ENCODE data around the gene HBM.
"Not testable (repeated sequence)": the region's sequence is repeated elsewhere in the genome, so short reads cannot be mapped to it uniquely, and the experiment has no call there.

HBM gene

DNA sequence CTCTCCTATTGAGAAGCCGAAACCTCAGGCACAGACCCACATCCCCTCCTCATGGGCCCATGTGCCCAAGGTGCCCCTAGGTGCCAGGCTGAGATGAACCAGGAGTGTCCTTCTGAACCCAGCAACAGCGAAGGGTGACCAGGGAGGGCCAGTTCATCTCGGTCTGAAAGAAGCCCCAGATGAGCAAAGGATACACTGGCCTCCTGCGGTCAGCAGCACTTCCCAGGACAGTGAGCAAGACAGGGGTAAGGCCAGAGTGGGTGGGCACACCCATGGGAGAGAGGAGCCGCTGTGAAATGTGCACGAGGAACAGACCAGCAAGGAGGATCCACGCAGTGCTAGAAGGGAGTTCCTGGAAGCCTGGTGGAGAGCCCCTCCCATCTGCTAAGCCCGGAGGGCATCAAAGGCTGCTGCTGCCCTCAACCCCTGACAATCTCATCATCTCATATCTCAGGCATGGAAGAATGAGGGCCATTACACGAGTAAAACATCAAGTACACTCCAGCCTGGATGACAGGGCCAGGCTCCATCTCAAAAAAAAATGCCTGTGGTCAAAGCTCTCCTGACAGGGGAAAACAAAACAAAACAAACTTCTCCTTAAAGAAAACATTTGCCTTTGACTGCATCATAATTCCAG is 16.6 kb upstream of the HBM start:
- no peak for DNase-seq

DNA sequence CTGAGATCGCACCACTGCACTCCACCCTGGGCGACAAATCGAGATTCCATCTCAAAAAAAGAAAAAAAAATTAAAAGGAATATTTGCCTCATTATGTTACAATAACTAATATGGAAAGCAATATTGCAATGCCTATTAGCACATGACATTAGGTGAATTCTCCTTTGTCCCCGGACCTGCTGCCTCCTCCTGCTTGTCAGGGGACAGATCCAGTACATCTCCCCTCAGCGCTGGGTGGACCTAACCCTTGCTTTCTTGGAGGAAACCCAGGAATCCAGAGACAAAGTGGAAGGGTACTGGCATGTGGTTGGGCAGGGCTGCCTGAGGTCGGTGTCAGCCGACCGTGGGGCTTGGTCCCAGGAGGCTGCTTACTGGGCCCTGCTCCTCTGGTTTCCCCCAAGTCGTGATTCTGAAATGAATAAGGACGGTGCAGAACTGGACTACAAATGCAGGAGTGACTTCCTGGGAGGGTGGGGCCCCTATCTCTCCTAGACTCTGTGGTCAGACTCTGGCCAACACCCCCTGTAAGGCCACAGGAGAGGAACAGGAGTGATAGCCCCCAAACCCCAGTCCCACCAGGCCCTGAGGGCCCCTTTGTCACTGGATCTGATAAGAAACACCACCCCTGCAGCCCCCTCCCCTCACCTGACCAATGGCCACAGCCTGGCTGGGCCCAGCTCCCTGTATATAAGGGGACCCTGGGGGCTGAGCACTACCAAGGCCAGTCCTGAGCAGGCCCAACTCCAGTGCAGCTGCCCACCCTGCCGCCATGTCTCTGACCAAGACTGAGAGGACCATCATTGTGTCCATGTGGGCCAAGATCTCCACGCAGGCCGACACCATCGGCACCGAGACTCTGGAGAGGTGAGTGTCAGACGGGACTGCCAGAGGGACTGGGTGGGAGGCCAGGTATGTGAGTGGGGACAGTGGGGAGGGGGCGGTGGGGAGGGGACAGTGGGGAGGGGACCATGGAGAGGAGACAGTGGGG is 13.3 kb upstream of the HBM start, which contains the start of gene HBZ:
Gene HBZ (plus strand): TSS at position 504 of the 988 bp plus-strand sequence. CDS start 266 bp downstream, at position 770.
- no peak for DNase-seq

DNA sequence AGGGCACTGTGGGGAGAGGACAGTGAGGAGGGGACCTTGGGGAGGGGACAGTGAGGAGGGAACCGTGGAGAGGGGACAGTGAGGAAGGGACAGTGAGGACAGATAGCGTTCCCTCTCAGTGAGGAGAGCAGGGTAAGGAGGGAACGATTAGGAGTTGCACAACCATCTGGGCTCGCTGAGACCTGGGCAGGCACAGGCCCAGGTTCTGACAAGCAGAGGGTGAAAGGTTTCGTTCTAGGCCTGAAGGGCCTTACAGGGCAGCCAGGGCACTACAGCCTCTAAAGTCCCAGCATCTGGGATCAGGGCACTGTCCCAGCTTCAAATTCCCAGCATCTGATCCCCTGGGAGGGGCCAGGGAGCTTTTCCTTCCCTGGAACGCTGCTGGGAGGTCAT is 12.7 kb upstream of the HBM start:
- not testable (repeated sequence) for DNase-seq

DNA sequence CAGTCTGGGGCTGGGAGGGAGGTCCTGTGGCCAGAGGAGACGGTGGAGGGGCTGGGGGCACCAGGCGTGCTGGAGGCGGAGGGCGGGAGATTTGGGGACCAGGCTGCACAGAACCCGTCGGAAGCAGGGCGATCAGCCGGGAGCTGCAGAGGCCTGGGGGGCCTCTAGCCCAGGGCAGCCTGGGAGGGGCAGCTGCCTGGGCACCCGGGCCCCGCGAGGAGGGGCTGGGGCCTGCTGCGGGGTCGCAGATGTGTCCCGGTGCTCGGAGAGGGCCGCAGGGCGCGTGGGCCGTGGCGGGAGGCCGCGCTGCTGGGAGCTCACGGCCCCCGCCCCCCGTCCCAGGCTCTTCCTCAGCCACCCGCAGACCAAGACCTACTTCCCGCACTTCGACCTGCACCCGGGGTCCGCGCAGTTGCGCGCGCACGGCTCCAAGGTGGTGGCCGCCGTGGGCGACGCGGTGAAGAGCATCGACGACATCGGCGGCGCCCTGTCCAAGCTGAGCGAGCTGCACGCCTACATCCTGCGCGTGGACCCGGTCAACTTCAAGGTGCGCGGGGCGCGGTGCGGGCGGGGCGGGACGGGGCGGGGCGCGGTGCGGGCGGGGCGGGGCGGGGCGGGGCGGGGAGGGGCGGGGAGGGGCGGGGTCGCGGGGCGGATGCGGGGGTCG is 12.1 kb upstream of the HBM start:
- DNase-seq, result not testable (repeated sequence)

DNA sequence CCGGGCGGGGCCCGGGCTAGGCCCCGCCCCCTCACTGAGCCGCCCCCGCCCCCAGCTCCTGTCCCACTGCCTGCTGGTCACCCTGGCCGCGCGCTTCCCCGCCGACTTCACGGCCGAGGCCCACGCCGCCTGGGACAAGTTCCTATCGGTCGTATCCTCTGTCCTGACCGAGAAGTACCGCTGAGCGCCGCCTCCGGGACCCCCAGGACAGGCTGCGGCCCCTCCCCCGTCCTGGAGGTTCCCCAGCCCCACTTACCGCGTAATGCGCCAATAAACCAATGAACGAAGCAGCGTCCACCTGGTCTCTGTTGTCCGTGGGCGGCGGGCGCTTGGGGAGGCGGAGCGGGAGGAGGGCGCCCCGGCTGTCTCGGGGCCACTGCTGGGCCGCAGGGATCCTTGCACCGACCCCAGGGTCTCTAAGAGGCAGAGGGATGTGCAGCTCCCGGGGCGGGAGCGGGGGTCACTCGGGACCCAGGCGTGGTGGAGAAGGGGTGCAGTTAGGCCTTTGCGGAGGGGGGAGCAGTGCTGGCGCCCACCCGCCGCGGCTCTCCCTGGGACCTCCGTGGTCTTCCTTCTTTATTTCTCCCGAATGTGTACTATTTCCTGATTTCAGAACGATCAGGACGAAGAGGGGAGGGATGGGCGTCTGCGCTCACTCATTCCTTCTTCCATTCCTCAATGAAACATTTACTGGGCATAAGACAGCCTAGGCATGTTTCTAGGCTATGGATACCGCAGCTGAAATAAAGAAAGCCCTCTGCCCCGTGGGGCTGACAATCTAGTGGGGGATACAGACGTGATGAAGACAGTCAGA is 11.4 kb upstream of the HBM start:
- DNase-seq, result no peak

DNA sequence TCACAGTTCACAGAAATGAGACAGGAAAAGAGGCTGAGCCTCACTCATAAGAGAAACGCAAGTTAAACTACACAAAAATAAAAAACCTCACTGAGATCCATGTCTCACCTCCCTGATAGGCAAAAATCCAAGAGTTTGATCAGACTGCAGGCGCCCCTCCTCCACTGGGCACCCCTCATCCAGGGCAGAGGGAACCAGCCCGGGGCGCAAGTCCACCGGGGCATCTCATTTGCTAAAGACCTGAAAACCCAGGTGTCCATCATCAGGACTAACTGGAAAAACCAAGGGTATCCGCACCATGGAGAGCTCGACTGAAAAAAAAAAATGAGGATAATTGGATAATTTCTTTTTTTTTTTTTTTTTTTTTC is 10.8 kb upstream of the HBM start:
- no peak for DNase-seq

DNA sequence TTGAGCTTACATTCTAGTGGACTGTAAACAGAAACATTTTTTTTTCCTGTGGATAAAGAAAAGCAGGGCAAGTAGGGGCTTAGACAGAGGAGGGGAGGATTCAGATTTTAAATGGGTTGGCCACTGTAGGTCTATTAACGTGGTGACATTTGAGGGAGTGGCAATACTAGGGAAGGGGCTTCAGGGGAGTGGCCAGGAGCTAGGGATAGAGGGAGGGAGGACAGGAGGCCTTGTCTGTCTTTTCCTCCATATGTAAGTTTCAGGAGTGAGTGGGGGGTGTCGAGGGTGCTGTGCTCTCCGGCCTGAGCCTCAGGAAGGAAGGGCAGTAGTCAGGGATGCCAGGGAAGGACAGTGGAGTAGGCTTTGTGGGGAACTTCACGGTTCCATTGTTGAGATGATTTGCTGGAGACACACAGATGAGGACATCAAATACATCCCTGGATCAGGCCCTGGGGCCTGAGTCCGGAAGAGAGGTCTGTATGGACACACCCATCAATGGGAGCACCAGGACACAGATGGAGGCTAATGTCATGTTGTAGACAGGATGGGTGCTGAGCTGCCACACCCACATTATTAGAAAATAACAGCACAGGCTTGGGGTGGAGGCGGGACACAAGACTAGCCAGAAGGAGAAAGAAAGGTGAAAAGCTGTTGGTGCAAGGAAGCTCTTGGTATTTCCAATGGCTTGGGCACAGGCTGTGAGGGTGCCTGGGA is 6.5 kb upstream of the HBM start:
- no peak for DNase-seq

DNA sequence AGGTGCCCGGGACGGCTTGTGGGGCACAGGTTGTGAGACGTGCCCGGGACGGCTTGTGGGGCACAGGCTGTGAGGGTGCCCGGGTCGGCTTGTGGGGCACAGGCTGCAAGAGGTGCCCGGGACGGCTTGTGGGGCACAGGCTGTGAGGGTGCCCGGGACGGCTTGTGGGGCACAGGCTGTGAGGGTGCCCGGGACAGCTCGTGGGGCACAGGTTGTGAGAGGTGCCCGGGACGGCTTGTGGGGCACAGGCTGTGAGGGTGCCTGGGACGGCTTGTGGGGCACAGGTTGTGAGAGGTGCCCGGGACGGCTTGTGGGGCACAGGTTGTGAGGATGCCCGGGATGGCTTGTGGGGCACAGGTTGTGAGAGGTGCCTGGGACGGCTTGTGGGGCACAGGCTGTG is 5.5 kb upstream of the HBM start:
- not testable (repeated sequence) for DNase-seq

DNA sequence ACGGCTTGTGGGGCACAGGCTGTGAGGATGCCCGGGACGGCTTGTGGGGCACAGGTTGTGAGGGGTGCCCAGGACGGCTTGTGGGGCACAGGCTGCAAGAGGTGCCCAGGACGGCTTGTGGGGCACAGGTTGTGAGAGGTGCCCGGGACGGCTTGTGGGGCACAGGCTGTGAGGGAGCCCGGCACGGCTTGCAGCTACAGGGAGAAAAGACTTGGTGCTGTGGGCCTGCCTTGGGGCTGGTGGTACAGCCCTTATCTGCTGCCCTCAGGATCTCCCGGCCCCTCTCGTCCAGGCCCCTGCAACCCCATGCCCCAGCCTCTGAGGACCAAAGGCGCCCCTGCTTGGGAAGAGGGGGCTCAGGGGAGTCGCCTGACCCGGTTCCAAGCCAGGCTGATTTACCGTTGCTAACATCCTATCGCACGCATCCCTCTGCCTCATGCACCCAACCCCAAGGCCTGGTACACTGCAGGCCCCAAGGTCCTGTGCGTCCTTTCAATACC is 5.0 kb upstream of the HBM start:
- DNase-seq, result no peak

DNA sequence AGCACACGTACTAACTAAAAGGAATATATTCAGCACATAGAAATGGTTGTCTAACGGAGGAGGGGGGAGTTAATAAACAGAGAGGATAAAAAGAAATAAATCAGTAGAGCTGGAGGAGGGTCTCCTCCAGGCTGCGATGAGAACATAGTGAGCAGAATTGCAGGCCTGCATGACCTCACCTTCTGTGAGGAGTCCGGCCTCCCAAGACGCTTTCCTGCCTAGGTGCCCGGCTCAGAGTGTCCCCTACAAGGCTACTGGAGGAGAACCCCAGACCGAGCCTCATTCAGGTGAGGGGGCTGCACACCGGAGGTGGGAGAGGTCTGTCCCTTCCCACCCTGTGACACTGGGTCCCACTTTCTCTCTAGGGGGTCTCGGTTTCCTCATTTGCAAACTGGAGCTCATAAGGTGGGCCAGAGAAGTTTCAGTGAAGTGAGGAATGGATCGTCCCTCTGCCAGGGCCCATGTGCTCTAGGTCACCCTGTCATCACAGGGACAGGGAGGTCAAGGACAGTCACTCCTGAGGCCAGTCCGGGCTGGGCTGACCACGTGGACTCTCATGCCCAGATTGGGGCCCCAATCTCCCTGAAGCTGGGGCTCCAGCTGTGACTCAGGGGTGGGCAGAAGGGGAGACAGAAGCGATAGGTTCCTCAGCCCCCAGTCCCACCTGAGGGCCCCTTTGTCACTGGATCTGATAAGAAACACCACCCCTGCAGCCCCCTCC is 3.3 kb upstream of the HBM start:
- no peak for DNase-seq

DNA sequence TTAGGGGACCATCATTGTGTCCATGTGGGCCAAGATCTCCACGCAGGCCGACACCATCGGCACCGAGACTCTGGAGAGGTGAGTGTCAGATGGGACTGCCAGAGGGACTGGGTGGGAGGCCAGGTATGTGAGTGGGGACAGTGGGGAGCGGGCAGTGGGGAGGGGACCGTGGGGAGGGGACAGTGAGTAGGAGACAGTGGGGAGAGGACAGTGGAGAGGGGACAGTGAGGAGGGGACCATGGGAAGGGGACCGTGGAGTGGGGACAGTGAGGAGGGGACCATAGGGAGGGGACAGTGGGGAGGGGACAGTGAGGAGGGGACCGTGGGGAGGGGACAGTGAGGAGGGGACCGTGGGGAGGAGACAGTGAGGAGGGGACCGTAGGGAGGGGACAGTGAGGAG is 2.6 kb upstream of the HBM start:
- not testable (repeated sequence) for DNase-seq

DNA sequence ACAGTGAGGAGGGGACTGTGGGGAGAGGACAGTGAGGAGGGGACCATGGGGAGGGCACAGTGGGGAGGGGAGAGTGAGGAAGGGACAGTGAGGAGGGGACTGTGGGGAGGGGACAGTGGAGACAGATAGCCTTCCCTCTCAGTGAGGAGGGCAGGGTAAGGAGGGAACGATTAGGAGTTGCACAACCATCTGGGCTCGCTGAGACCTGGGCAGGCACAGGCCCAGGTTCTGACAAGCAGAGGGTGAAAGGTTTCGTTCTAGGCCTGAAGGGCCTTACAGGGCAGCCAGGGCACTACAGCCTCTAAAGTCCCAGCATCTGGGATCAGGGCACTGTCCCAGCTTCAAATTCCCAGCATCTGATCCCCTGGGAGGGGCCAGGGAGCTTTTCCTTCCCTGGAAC is 2.1 kb upstream of the HBM start:
- not testable (repeated sequence) for DNase-seq

DNA sequence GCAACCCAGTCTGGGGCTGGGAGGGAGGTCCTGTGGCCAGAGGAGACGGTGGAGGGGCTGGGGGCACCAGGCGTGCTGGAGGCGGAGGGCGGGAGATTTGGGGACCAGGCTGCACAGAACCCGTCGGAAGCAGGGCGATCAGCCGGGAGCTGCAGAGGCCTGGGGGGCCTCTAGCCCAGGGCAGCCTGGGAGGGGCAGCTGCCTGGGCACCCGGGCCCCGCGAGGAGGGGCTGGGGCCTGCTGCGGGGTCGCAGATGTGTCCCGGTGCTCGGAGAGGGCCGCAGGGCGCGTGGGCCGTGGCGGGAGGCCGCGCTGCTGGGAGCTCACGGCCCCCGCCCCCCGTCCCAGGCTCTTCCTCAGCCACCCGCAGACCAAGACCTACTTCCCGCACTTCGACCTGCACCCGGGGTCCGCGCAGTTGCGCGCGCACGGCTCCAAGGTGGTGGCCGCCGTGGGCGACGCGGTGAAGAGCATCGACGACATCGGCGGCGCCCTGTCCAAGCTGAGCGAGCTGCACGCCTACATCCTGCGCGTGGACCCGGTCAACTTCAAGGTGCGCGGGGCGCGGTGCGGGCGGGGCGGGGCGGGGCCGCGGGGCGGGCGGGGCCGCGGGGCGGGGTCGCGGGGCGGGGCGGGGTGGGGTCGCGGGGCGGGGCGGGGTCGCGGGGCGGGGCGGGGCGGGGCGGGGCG is 1.5 kb upstream of the HBM start:
- not testable (repeated sequence) for DNase-seq

DNA sequence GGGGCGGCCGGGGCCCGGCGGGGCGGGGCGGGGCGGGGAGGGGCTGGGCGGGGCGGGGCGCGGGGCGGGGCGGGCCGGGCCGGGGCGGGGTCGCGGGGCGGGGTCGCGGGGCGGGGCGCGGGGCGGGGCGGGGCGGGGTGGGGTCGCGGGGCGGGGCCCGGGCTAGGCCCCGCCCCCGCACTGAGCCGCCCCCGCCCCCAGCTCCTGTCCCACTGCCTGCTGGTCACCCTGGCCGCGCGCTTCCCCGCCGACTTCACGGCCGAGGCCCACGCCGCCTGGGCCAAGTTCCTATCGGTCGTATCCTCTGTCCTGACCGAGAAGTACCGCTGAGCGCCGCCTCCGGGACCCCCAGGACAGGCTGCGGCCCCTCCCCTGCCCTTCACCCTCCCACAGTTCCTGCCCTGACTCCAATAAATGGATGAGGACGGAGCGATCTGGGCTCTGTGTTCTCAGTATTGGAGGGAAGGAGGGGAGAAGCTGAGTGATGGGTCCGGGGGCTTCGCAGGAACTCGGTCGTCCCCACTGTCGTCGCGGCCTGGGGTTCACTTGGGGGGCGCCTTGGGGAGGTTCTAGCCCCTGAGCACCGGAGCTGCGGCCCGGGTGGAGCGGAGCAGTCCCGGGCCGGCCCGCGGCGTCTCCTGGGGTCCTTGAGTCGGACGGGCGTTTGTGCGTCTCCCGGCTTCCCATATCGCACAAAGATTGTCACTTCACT is 795 bp upstream of the HBM start:
- DNase-seq, result no peak

DNA sequence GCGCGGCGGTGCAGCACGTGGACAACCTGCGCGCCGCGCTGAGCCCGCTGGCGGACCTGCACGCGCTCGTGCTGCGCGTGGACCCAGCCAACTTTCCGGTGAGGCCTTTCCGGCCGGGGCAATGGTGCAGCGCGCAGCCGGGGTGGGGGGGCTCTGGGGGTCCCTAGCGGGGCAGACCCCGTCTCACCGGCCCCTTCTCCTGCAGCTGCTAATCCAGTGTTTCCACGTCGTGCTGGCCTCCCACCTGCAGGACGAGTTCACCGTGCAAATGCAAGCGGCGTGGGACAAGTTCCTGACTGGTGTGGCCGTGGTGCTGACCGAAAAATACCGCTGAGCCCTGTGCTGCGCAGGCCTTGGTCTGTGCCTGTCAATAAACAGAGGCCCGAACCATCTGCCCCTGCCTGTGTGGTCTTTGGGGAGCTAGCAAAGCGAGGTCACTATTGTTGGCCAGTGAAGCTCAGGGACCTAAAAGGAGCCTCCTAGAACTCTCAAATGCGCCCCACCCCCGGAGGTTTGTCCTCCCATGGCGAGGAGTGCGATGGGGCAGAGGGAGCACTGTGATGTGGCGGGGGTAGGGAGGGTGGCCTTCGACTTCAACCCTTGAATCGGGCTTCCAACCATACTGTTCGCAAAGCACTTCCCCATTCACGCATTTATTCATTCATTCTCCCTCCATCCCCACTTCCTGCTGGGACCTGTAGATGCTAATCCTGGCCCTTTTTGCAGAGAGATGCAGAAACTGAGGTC is 770 bp downstream of the HBM start:
- DNase-seq, result no peak

DNA sequence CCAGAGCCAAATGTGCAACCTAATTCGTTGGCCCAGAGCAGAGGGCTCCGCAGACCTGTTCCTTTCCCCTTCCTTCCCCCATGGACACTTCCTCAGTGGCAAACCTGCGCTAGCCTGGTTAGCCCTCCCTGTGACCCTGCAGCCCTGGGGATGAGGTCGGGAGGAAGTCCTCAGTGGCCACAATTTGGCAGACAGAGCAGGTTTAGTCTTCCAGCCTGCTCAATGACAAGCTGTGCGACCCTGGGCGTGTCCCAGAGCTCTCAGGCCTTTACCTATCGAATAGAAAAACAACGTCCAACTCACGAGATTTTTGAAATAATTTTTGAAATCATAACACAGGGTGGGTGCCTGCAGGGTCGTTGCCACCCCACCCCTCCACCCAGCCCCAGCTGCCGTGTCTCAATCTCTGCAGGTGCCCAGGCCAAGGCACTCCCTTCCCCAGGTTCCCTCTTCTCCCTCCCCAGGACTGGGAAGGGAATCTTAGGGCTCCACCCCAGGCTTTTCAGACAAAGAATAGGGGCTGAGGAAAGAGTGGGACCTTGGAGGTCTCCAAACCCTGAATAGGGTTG is 1.4 kb downstream of the HBM start:
- DNase-seq, result no peak

DNA sequence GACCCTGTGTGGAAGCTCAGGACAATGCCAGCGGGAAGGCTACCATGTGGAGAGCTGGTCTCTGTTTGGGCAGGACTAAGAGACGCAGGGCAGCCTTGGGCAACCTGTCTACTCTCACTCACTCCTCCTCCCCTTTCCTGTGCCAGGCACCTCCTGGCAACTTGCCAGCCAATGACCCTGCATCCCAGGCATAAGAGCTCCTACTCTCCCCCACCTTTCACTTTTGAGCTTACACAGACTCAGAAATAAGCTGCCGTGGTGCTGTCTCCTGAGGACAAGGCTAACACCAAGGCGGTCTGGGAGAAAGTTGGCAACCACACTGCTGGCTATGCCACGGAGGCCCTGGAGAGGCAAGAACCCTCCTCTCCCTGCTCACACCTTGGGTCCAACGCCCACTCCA is 2.6 kb downstream of the HBM start:
- DNase-seq, result no peak

DNA sequence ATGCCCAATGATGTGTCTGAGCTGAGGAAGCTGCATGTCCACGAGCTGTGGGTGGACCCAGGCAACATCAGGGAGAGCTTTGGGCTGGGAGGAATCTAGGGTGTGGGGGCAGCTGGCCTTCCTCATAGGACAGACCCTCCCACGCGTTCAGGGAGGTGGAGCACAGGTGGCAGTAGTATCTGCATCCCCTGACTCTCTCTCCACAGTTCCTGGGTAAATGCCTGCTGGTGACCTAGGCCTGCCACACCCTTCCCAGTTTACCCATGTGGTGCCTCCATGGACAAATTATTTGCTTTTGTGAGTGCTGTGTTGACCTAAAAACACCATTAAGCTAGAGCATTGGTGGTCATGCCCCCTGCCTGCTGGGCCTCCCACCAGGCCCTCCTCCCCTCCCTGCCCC is 3.2 kb downstream of the HBM start:
- no peak for DNase-seq

DNA sequence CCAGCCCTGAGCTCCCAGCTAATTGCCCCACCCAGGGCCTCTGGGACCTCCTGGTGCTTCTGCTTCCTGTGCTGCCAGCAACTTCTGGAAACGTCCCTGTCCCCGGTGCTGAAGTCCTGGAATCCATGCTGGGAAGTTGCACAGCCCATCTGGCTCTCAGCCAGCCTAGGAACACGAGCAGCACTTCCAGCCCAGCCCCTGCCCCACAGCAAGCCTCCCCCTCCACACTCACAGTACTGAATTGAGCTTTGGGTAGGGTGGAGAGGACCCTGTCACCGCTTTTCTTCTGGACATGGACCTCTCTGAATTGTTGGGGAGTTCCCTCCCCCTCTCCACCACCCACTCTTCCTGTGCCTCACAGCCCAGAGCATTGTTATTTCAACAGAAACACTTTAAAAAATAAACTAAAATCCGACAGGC is 4.3 kb downstream of the HBM start:
- not testable (repeated sequence) for DNase-seq
